HepG2 (cell line): Measurements from ENCODE around the gene NUDT19. TPM values are rescaled to one million over a fixed set of nuclear protein-coding genes. Genes with fewer than 3 reads are reported as not detected.
A peak's percentile ranks its signal among the peaks of the same experiment; 100 is the strongest.

Experiments used
- AHDC1 ChIP-seq: sonication (generic); formaldehyde crosslinking; IDR thresholded peaks from 2 replicates; pipeline ENCODE4 v1.5.1; 2020; ENCODE audit warnings: mild to moderate bottlenecking, missing genetic modification reagents, borderline replicate concordance
- ARID4A ChIP-seq: sonication (generic); formaldehyde crosslinking; IDR thresholded peaks from 2 replicates; pipeline ENCODE4 v1.5.0; 2020; ENCODE audit warnings: mild to moderate bottlenecking, missing genetic modification reagents, borderline replicate concordance
- ASH2L ChIP-seq: fragments of 300-600, 200-600 bp; sonication (generic); IDR thresholded peaks from 2 replicates; pipeline ENCODE4 v1.7.0; 2017; ENCODE audit warnings: low read depth, mild to moderate bottlenecking, moderate library complexity, mixed read lengths, low read length; ENCODE audit not compliant: insufficient read length
- ELF4 ChIP-seq: sonication (generic); formaldehyde crosslinking; IDR thresholded peaks from 2 replicates; pipeline ENCODE4 v1.5.0; 2020; ENCODE audit warnings: missing genetic modification reagents, mild to moderate bottlenecking, moderate library complexity, borderline replicate concordance
- ELK4 ChIP-seq: sonication (generic); formaldehyde crosslinking; IDR thresholded peaks from 2 replicates; pipeline ENCODE4 v1.9.0; 2021; ENCODE audit warnings: missing genetic modification reagents, borderline replicate concordance
- KMT2B ChIP-seq: IDR thresholded peaks from 2 replicates; pipeline ENCODE4 v1.6.1; 2016; ENCODE audit warnings: missing genetic modification reagents, missing compliant biosample characterization
- LCORL ChIP-seq, 2 experiments: fragments of 450-650 bp in 1 of 2; sonication (generic) in 1 of 2; formaldehyde crosslinking in 1 of 2; IDR thresholded peaks; 2 replicates each; pipeline versions ENCODE4 v1.5.0 to v1.6.1; 2017 to 2020; ENCODE audit warnings: antibody characterized with exemption in 1 of 2, missing genetic modification reagents in 1 of 2
- MED1 ChIP-seq: sonication (generic); formaldehyde crosslinking; IDR thresholded peaks from 2 replicates; pipeline ENCODE4 v1.4.0; 2020; ENCODE audit warnings: missing genetic modification reagents
- NBN ChIP-seq: fragments of 450-650 bp; conservative IDR thresholded peaks from 2 replicates; pipeline ENCODE4 v1.6.1; 2017
- POGZ ChIP-seq: sonication (generic); formaldehyde crosslinking; IDR thresholded peaks from 2 replicates; pipeline ENCODE4 v1.4.0; 2020; ENCODE audit warnings: mild to moderate bottlenecking, missing genetic modification reagents
- TSC22D2 ChIP-seq: sonication (generic); formaldehyde crosslinking; IDR thresholded peaks from 2 replicates; pipeline ENCODE4 v1.5.1; 2020; ENCODE audit warnings: missing genetic modification reagents, mild to moderate bottlenecking, borderline replicate concordance
- ZNF275 ChIP-seq: sonication (generic); formaldehyde crosslinking; IDR thresholded peaks from 2 replicates; pipeline ENCODE4 v1.8.0; 2022; ENCODE audit warnings: missing genetic modification reagents, mild to moderate bottlenecking, inconsistent platforms, borderline replicate concordance
- ZNF703 ChIP-seq: sonication (generic); formaldehyde crosslinking; IDR thresholded peaks from 2 replicates; pipeline ENCODE4 v1.5.1; 2020; ENCODE audit warnings: missing genetic modification reagents, mild to moderate bottlenecking, moderate library complexity, borderline replicate concordance
- polyA plus RNA-seq, 8 experiments: library from polyadenylated mRNA; depleted of rRNA in 3 of 8; stranded (reverse) in 7 of 8; unstranded in 1 of 8; fragments of >200 nt; fragmentation: Illumina TruSeq in 4 of 8; extraction: Trizol in 4 of 8; gene quantifications; 2 replicates each; pipeline versions ENCODE4 v1.2.1 to v1.2.3, GENCODE V29; 2011 to 2016; ENCODE audit warnings: low read depth in 4 of 8, missing spikeins in 1 of 8, mixed read lengths in 1 of 8; ENCODE audit not compliant: insufficient read depth in 1 of 8
- total RNA-seq, 5 experiments: library from RNA; depleted of rRNA; stranded (reverse); fragments of >200 nt; fragmentation: Illumina TruSeq; extraction: Trizol; gene quantifications; 2 replicates each; pipeline ENCODE4 v1.2.3, GENCODE V29; 2016; ENCODE audit warnings: low read depth in 1 of 5
- TF ChIP-seq, protein P1 (sequence below): sonication (generic); formaldehyde crosslinking; conservative IDR thresholded peaks from 2 replicates; pipeline ENCODE4 v1.8.1; 2023; ENCODE audit warnings: missing genetic modification reagents

The NUDT19 gene
- total and polyA plus RNA-seq, 2 of the 13 experiments (the other 11 are each of a cell fraction or from before 2014, with no cell fraction given): 3.1 to 3.6 TPM

- TF ChIP-seq, protein P1, sequence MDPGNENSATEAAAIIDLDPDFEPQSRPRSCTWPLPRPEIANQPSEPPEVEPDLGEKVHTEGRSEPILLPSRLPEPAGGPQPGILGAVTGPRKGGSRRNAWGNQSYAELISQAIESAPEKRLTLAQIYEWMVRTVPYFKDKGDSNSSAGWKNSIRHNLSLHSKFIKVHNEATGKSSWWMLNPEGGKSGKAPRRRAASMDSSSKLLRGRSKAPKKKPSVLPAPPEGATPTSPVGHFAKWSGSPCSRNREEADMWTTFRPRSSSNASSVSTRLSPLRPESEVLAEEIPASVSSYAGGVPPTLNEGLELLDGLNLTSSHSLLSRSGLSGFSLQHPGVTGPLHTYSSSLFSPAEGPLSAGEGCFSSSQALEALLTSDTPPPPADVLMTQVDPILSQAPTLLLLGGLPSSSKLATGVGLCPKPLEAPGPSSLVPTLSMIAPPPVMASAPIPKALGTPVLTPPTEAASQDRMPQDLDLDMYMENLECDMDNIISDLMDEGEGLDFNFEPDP: no peak
- no peak for TF ChIP-seq ELK4 (CRISPR knock-in tag)
- peak; percentile 65 for TF ChIP-seq KMT2B
- TF ChIP-seq POGZ (CRISPR knock-in tag): peak; percentile 61
- no peak for TF ChIP-seq ELF4
- TF ChIP-seq ARID4A (CRISPR knock-in tag): peak; percentile 52
- no peak for TF ChIP-seq TSC22D2 (CRISPR knock-in tag)
- TF ChIP-seq MED1: peak; percentile 48; the same call in 1 of the 2 replicates
- no peak for TF ChIP-seq AHDC1 (CRISPR knock-in tag)
- TF ChIP-seq ZNF275 (CRISPR knock-in tag): no peak
- peak; percentile 47 for TF ChIP-seq ASH2L
- no peak for TF ChIP-seq ZNF703 (CRISPR knock-in tag)
- no peak for TF ChIP-seq NBN
- no peak for TF ChIP-seq LCORL (IDR thresholded peaks at IDR 0.05)
- TF ChIP-seq LCORL (CRISPR knock-in tag; IDR thresholded peaks at IDR 0.05): peak; percentile 45; the same call in 1 of the 2 replicates
Measured at GRCh38 chr19:32691291-32691951, at the start of gene NUDT19 (continued).
